OCI-M1 (cell line): ENCODE measurements around the gene PLD3.
"Not testable (repeated sequence)": the region's sequence is repeated elsewhere in the genome, so short reads cannot be mapped to it uniquely, and the experiment has no call there.

ENCODE experiments used
- DNase-seq: peaks from one replicate; lab custom pipeline; 2025; lab: John Stamatoyannopoulos, UW

The PLD3 gene

GRCh38 chr19:40363069-40363468 is 14.6 kb downstream of the PLD3 start:
- peak; percentile 89 for DNase-seq

- no peak for DNase-seq
These were observed 16.5 kb downstream of the PLD3 start for GRCh38 chr19:40365010-40365409.

- peak; percentile 69 for DNase-seq
These were observed 17.3 kb downstream of the PLD3 start for GRCh38 chr19:40365613-40366401.

GRCh38 chr19:40366697-40367561 is 18.4 kb downstream of the PLD3 start:
- no peak for DNase-seq

GRCh38 chr19:40367577-40368434 is 19.3 kb downstream of the PLD3 start:
- no peak for DNase-seq

- no peak for DNase-seq
These were observed 21.3 kb downstream of the PLD3 start for GRCh38 chr19:40369797-40370196.

GRCh38 chr19:40370253-40370652 is 21.8 kb downstream of the PLD3 start:
- DNase-seq = not testable (repeated sequence)

GRCh38 chr19:40370997-40371801 is 22.7 kb downstream of the PLD3 start:
- no peak for DNase-seq

- no peak for DNase-seq
These were observed 23.3 kb downstream of the PLD3 start for GRCh38 chr19:40371802-40372122.

- no peak for DNase-seq
These were observed 25.6 kb downstream of the PLD3 start for GRCh38 chr19:40374084-40374483.

- DNase-seq = no peak
These were observed 27.9 kb downstream of the PLD3 start for GRCh38 chr19:40376286-40376862.

- no peak for DNase-seq
These were observed 29.4 kb downstream of the PLD3 start for GRCh38 chr19:40377876-40378385.

- no peak for DNase-seq
These were observed 30.0 kb downstream of the PLD3 start for GRCh38 chr19:40378509-40378908.

- no peak for DNase-seq
These were observed 31.1 kb downstream of the PLD3 start for GRCh38 chr19:40379446-40380198.

GRCh38 chr19:40380199-40381037 is 31.9 kb downstream of the PLD3 start:
- DNase-seq = no peak

- DNase-seq = no peak
These were observed 32.8 kb downstream of the PLD3 start for GRCh38 chr19:40381321-40381720.

GRCh38 chr19:40383668-40384248 is 35.3 kb downstream of the PLD3 start:
- no peak for DNase-seq

- DNase-seq = no peak
These were observed 38.7 kb downstream of the PLD3 start for GRCh38 chr19:40387155-40387554.

- DNase-seq = no peak
These were observed 40.0 kb downstream of the PLD3 start for GRCh38 chr19:40388481-40388880.
